NCI-H2227 (cell line): ENCODE results near the gene MT1M.
A peak's percentile ranks its signal among the peaks of the same experiment; 100 is the strongest.
"Not testable (repeated sequence)": the region's sequence is repeated elsewhere in the genome, so short reads cannot be mapped to it uniquely, and the experiment has no call there.

Source experiments
- DNase-seq: peaks from one replicate; lab custom pipeline; 2025; ENCODE audit not compliant: unreplicated experiment; lab: John Stamatoyannopoulos, UW

The MT1M gene

DNA sequence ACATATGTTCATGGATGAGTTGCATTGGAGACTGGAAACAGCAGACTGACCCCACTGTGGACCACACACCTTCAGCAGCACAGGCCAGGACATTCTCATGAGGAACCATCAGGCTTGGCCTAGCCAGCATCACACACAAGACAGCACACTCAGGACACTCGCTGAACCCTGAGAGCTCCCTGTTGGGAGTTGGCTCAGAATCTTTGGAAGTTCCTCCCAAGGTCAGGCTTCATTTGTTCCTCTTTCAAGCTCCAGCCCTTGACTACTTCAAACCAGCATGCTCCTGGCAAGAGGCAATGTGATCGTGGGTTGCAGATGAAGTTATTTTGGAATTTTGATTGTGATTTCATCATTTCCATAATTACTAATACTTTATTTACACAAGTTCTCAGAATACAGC lies 39.2 kb downstream of the MT1M start:
- not testable (repeated sequence) for DNase-seq

DNA sequence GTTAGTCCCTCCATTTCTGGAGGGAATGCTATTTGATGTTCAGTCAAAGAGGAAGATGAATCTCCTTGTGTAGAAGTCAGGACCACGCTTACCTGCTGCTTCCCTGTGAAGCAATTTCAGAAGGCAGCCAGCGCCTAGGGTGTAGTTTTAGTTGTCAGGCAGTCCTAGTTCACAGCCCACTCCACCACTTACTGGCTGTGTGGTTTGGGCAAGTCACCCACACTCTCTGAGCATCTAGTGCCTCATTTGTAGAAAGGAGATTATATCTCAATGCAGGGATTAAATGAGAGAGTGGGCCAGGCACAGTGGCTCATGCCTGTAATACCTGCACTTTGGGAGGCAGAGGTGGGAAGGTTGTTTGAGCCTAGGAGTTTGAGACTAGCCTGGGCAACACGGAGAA lies 39.7 kb downstream of the MT1M start:
- not testable (repeated sequence) for DNase-seq

DNA sequence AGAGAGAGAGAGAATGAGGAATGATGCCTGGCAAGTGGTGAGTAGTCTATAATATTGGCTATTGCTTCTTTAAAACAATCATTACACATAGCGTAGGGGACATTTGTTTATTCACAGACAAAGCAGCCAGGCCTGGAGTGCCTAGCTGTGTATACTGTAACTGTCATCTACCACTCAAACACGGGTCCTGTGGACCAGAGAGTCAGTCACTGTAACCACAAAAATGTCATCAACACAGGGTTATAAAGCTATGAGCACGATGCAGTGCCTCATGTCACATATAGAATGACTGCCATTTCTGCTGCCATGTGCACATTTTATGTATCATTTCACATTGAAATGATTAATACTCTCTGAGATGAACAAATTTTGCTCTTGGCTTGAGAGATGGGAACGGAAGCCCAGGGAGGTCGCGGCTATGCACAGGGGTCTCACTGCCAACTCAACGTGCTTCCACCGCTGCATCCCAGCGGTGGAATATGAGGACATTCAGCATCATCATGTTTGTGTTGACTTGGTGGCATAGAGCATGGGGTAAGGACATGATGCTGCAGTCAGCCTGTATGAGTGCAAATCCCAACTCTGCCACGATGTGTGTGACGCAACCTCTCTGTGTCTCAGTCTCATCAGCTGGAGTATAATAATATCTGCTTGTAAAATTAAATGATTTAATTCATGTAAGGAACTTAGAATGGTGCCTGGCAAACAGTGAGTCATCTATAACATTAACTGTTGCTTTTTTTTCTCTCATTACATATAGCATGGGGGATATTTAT lies 40.5 kb downstream of the MT1M start:
- no peak for DNase-seq

DNA sequence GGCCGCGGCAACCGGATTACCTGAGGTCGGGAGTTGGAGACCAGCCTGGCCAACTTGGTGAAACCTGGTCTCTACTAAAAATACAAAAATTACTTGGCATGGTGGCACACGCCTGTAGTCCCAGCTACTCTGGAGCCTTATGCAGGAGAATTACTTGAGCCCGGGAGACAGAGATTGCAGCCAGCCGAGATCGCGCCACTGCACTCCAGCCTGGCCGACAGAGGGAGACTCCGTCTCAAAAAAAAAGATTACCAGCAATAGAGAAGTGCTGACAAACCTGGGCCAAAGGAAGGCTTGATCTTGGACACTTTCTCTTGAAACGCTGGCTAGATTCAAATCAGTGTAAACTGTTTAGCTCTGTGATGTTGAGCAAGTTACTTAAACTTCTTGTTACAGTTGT lies 41.5 kb downstream of the MT1M start:
- peak; percentile 6 for DNase-seq

DNA sequence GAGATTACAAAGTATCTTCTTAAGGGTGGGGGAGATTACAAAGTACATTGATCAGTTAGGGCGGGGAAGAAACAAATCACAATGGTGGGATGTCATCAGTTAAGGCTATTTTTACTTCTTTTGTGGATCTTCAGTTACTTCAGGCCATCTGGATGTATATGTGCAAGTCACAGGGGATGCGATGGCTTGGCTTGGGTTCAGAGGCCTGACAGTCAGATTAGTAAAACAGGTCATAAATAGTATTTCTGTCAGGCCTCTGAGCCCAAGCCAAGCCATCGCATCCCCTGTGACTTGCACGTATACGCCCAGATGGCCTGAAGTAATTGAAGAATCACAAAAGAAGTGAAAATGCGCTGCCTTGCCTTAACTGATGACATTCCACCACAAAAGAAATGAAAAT lies 42.1 kb downstream of the MT1M start:
- not testable (repeated sequence) for DNase-seq

DNA sequence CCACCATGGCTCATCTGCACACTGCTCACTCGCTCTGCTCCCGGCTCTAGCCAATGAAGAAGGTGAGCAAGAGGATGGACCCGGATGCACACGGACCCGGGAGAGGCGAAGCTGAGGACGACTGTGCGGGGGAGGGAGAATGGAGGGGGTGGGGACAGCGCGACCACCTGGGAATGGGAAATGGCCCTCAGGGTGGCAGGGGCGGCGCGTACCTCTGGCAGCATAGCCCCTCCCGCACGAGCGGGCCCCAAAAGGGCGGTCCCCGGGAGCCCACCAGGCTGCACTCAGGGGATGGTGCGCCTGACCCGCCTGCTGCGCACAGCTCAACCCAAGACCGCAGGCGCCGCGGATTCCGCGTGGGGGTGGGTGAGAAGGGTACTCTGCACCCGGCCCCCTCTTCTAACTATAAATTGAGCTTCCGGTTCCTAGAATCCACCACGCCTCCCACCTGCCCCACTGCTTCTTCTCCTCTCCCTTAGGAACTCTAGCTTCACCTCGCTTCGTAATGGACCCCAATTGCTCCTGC lies 43.3 kb downstream of the MT1M start:
- peak; percentile 71 for DNase-seq

DNA sequence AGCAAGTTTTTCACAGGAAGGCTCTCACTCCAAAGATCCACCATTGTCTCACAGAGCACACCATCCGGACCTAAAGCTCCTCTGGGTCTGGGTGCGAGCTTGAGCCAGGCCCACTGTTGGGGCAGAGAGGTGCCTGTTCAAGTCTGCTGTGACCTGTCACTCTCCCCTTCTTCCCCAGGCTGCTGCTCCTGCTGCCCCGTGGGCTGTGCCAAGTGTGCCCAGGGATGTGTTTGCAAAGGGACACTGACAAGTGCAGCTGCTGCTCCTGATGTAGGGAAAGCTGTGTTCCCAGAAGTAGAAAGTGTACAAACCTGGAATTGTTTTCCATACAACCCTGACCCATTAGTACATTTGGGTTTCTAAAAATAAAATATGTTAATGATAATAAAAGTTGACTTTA lies 45.0 kb downstream of the MT1M start:
- DNase-seq = no peak

DNA sequence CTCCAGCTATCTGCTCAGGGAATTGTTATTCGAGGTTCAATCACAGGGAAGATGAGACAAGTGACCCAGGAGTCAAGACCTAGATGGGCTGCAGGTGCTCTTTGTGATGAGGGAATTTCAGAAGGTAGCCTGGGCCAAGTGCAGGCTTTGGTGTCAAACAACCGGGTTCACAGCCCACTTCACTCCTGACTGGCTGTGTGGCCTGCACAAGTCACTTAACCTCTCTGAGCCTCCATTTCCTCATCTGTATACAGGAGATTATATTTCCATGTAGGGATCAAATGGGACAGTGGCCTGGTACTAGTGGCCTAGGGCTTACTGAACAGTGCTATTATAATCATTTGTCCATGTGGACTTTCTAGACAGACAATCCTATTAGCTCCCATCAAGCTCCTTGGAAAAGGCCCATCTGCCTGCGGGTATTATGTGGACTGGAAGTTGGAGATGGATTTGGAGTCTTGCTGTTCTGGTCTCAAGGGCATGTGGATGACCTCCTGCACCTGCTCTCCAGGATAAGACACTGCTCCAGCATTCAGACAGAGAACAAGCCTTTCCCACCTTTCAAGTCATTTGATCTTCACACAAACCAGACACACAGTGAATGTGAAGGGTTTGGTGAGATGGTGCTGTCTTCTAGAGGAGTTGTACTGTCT lies 46.7 kb downstream of the MT1M start:
- DNase-seq = no peak

DNA sequence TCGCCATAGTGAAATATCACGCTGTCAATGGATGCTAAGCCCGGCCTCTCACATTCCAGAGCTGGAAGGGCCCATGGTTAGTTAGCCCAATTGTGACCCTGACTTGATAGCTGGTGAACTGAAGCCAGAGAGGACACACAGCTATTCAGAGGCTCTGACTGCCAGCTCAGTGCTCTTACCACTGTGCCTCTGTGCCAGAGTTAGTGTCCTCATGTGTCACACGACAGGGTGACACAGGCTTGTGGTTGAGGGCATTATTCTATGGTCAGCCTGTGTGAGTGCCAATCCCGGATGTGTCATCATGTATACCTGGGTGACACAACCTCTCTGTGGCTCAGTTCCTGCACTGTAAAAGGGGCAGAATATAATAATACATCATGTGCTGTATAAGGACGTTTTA lies 47.4 kb downstream of the MT1M start:
- DNase-seq = no peak

DNA sequence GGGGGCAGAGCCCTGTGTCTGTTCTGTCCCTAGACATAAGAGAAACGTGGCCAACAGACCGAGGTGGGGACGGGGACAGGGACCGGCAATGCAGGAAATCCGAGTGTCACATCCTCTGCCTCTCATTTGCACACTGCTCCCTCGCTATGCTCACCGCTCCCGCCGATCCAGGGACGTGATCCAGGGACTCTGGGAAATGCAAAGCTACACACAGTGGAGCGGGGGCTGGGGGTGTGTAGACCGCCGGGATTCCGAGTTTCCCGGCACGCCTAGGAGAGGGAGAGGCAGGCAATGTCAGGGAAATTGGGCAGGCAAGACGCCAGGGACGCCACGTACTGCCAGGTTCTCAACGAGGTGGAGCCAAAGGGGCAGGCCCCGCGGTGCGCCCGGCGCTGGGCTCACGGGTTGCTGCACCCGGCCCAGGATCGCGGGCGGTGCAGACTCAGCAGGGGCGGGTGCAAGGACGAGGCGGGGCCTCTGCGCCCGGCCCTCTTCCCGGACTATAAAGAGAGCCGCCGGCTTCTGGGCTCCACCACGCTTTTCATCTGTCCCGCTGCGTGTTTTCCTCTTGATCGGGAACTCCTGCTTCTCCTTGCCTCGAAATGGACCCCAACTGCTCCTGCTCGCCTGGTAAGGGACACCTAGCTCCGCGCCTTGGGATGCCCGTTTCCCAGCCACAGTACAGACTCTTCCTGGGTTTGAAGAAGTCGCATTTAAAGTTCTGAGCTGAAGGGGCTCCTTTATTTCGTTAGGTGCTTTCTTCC lies 49.7 kb downstream of the MT1M start, which contains the start of gene MT1X:
TSS of gene MT1X (plus strand) at position 532 of the 764 bp plus-strand sequence. CDS start at position 603, 71 bp downstream.
- DNase-seq = peak; percentile 90

DNA sequence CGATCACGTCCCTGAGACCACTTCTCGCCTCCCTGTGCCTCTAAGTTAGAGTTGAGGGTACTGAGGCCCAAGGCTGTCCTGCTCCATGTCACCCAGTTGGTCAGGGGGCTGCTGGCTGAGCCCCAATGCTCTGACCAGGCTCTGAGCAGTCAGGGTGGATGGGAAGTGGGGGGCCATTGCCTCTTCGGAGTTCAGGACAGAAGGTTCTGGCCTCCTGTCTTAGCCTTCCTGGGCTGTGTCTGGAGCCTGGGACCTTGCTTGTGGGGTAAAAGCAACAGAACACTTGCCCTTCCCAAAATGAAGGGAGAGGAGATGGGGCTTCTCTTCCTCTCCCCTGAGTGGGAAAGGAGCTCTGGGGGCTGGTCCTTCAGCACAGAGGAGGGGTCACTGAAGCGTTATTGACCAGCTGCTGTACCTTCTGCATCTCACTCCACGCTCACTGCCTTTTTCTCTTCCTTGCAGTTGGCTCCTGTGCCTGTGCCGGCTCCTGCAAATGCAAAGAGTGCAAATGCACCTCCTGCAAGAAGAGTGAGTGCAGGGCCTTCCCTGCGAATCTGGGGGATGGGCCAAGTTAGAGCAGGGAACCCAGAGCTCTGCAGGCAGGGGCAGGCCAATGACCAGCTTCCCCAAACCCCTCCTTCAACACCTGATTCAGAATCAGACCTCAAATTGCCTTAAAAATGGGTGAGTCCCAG lies 50.4 kb downstream of the MT1M start:
- no peak for DNase-seq
